ENCODE results near the gene MTMR2.
"Not testable (repeated sequence)": the region's sequence is repeated elsewhere in the genome, so short reads cannot be mapped to it uniquely, and the experiment has no call there.

Gene MTMR2

GRCh38 chr11:95892892-95893570, 30.9 kb downstream of the MTMR2 start:
- Mint-ChIP-seq H3K4me1 (peaks cover 12% of the 10 kb centered on the region), H3K27me3 (no peaks in the 10 kb centered on the region), H3K9me3 (no peaks in the 10 kb centered on the region), H3K36me3 (ENCODE audit: insufficient read depth) (peaks cover 4% of the 10 kb centered on the region), H3K4me3 (no peak overlapping the region), H3K27ac (ENCODE audit: low read depth) (no peak overlapping the region)
- ATAC-seq (replicated peaks; ENCODE audit: extremely low read depth, poor library complexity, severe bottlenecking) (no peak), DNase-seq (ENCODE audit: low spot score in 2 of 2) (no peak)

DNA sequence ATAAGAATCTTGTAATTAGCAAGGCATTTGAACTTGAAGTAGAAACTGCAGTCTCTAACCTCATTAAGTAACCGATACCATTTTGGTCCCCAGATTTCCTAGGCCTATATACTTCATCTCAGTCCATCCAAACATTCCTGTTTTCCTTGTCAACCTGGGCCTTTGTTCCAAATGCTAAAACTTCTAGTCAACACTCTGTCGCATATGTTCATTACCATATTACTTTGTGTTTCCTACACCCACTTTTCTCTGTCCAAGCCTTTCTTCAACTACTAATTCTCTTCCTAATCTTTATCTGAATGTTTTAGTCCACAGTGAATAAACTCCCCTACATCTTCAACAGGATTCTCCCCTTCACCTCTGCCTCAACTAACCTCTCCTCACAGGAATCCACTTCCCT, 31.4 kb downstream of the MTMR2 start:
- Mint-ChIP-seq H3K36me3 (ENCODE audit: insufficient read depth) (peaks cover 5% of the 10 kb centered on the region), H3K9me3 (no peaks in the 10 kb centered on the region), H3K27ac (ENCODE audit: low read depth) (no peak overlapping the region), H3K27me3 (no peaks in the 10 kb centered on the region), H3K4me1 (peaks cover 12% of the 10 kb centered on the region), H3K4me3 (no peak overlapping the region)
- no peak for DNase-seq (ENCODE audit: low spot score in 2 of 2)
- ATAC-seq (replicated peaks; ENCODE audit: extremely low read depth, poor library complexity, severe bottlenecking) = no peak

DNA sequence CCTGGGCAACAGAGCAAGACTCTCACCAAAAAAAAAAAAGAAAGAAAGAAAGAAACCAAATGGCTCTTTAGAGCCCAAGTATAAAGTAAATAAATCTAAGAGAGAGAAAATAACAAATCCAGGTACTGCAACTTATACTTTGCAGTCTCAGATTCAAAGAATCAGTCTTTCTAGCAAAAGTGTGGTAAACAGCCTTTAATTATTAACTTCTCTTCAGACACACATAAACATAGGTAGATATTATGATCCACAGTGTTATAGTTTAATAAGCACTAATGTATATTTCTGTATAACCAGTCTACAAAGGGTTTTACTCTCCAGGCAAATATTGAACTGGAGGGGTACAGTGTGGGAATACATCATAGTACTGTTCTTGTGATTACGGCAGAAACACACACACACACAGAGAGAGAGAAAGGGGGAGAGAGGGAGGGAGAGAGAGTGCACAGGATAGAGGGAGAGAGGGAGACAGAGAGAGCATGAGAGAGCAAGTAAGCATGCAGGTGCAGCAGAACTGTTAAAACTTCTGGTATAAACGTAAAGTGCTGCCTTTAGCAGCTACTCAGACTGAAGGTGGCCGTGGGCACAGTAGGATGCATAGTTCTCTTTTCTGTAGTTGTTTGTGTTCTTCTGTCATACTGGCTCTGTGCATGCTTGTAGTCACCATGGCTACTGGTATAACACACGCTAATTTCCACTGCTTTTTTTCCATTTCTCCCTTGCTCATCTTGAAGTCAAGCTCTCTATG, 32.3 kb downstream of the MTMR2 start:
- H3K27ac Mint-ChIP-seq (ENCODE audit: low read depth) = no peak overlapping the region
- H3K4me3 Mint-ChIP-seq = no peak overlapping the region
- H3K27me3 Mint-ChIP-seq = no peaks in the 10 kb centered on the region
- ATAC-seq (replicated peaks; ENCODE audit: extremely low read depth, poor library complexity, severe bottlenecking) = no peak
- H3K9me3 Mint-ChIP-seq = no peaks in the 10 kb centered on the region
- DNase-seq (ENCODE audit: low spot score in 2 of 2) = no peak
- H3K36me3 Mint-ChIP-seq (ENCODE audit: insufficient read depth) = peaks cover 12% of the 10 kb centered on the region
- H3K4me1 Mint-ChIP-seq = peaks cover 12% of the 10 kb centered on the region

DNA sequence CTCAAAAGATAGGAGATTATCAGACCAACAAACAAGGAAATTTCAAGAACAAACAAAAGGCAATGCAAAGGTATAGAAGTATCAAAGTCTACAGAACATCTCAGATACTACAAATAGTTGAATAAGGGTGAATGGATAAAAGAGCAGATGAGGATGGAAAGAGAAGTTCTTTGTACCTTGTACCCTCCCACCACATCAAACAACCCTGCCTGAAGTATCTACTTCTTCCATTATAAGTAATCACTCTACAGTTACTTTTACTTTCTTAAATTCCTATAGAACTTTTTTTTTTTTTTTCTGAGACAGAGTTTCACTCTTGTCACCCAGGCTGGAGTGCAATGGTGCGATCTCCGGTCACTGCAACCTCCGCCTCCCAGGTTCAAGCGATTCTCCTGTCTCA, 35.1 kb downstream of the MTMR2 start:
- ATAC-seq (replicated peaks; ENCODE audit: extremely low read depth, poor library complexity, severe bottlenecking) = no peak
- H3K27ac Mint-ChIP-seq (ENCODE audit: low read depth) = no peak overlapping the region
- H3K27me3 Mint-ChIP-seq = no peaks in the 10 kb centered on the region
- peaks cover 6% of the 10 kb centered on the region for H3K4me1 Mint-ChIP-seq
- H3K9me3 Mint-ChIP-seq = no peaks in the 10 kb centered on the region
- no peak for DNase-seq (ENCODE audit: low spot score in 2 of 2)
- peaks cover 14% of the 10 kb centered on the region for H3K36me3 Mint-ChIP-seq (ENCODE audit: insufficient read depth)
- no peak overlapping the region for H3K4me3 Mint-ChIP-seq

- Mint-ChIP-seq H3K4me1 (peaks cover 6% of the 10 kb centered on the region), H3K27me3 (no peaks in the 10 kb centered on the region), H3K36me3 (ENCODE audit: insufficient read depth) (peaks cover 14% of the 10 kb centered on the region), H3K27ac (ENCODE audit: low read depth) (no peak overlapping the region), H3K9me3 (no peaks in the 10 kb centered on the region), H3K4me3 (no peak overlapping the region)
- DNase-seq (ENCODE audit: low spot score in 2 of 2) (no peak), ATAC-seq (replicated peaks; ENCODE audit: extremely low read depth, poor library complexity, severe bottlenecking) (no peak)
Measured at GRCh38 chr11:95888439-95888838, 35.5 kb downstream of the MTMR2 start.

DNA sequence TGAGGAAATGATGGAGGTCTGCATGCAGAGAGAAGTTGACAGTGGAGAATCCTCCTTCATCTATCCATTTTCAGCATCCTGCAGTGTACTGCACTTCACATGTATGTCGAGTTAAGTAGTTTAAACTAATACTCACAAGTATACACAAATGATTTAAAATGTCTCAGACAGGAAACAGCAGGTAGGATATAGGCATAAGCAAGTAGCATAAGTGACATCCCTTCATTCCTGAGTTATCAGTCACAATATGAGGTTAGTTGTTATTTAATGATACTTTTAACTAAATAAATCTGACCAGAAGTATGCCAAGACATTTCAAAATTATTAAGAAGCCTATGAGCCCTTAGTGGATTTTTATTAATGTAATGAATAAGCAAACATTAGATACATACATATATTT, 37.4 kb downstream of the MTMR2 start:
- Mint-ChIP-seq H3K27me3 (no peaks in the 10 kb centered on the region), H3K9me3 (no peaks in the 10 kb centered on the region), H3K4me1 (peaks cover 6% of the 10 kb centered on the region), H3K36me3 (ENCODE audit: insufficient read depth) (peaks cover 15% of the 10 kb centered on the region), H3K27ac (ENCODE audit: low read depth) (no peak overlapping the region), H3K4me3 (no peak overlapping the region)
- no peak for ATAC-seq (replicated peaks; ENCODE audit: extremely low read depth, poor library complexity, severe bottlenecking)
- DNase-seq (ENCODE audit: low spot score in 2 of 2) = no peak

DNA sequence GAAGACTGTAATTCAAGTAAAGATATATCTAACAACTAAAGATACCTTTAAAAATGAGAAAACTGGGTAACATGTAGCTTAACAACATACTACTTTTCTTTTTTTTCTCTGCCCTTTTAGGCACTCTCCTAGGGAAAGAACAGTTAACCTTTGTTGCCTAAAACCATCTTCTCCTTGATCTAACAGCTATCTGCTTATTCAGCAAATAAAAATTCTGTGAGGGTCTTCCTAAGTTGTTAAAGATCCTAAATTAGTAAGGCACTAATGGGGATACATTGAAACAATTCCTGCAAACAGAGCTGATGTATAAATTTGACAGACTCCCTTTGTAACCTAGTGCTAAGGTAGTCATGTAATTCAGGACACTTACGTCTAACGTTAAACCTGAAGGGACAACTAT, 39.1 kb downstream of the MTMR2 start:
- H3K4me3 Mint-ChIP-seq = no peak overlapping the region

DNA sequence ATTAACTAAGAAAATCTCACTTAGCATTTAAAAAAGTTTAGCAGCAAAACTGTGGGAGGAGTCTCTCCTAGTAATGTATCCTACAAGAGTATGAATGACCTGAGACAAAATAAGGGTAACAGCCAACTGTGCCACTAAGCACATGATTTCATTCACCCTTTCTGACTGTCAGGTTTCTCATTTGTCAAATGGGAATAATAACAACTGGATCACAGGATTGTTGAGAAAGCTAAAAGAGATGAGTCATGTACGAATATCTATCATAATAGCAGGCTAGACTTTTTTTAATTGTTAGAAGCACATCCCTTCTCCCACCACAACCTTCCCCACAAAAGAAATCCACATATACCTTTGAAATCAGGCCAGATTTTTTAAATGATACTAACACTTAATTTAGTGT, 39.5 kb downstream of the MTMR2 start:
- Mint-ChIP-seq H3K27me3 (no peaks in the 10 kb centered on the region), H3K36me3 (ENCODE audit: insufficient read depth) (peaks cover 15% of the 10 kb centered on the region), H3K4me3 (no peak overlapping the region), H3K27ac (ENCODE audit: low read depth) (no peak overlapping the region), H3K9me3 (no peaks in the 10 kb centered on the region), H3K4me1 (peaks cover 6% of the 10 kb centered on the region)
- ATAC-seq (replicated peaks; ENCODE audit: extremely low read depth, poor library complexity, severe bottlenecking) = no peak
- DNase-seq (ENCODE audit: low spot score in 2 of 2) = no peak

More for the DNA sequence above, 39.1 kb downstream of the MTMR2 start:
- DNase-seq (ENCODE audit: low spot score in 2 of 2) (no peak), ATAC-seq (replicated peaks; ENCODE audit: extremely low read depth, poor library complexity, severe bottlenecking) (no peak)
- H3K36me3 Mint-ChIP-seq (ENCODE audit: insufficient read depth) = peaks cover 15% of the 10 kb centered on the region
- no peaks in the 10 kb centered on the region for H3K9me3 Mint-ChIP-seq
- H3K27me3 Mint-ChIP-seq = no peaks in the 10 kb centered on the region
- H3K27ac Mint-ChIP-seq (ENCODE audit: low read depth) = no peak overlapping the region
- H3K4me1 Mint-ChIP-seq = peaks cover 6% of the 10 kb centered on the region

DNA sequence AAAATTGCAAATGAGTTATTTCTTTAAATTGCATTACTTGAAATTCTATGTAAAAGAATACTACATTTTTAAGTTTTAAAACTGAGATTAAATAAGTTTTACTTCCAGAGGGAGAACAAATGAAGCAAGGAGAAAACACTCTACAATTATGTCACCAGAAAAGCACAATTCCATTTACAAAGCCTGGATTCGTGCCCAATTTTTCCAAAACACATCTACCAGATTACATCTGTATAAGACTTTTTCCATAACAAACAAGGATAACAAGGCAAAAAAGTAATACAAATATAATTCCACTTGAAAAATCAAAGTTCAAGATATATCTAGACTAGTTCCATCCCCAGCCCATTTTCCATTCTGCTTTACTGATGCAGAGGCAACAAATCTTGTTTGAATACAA, 40.5 kb downstream of the MTMR2 start:
- ATAC-seq (replicated peaks; ENCODE audit: extremely low read depth, poor library complexity, severe bottlenecking) (no peak), DNase-seq (ENCODE audit: low spot score in 2 of 2) (no peak)
- Mint-ChIP-seq H3K36me3 (ENCODE audit: insufficient read depth) (peaks cover 13% of the 10 kb centered on the region), H3K4me1 (peaks cover 1% of the 10 kb centered on the region), H3K9me3 (no peaks in the 10 kb centered on the region), H3K27ac (ENCODE audit: low read depth) (no peak overlapping the region), H3K4me3 (no peak overlapping the region), H3K27me3 (no peaks in the 10 kb centered on the region)

DNA sequence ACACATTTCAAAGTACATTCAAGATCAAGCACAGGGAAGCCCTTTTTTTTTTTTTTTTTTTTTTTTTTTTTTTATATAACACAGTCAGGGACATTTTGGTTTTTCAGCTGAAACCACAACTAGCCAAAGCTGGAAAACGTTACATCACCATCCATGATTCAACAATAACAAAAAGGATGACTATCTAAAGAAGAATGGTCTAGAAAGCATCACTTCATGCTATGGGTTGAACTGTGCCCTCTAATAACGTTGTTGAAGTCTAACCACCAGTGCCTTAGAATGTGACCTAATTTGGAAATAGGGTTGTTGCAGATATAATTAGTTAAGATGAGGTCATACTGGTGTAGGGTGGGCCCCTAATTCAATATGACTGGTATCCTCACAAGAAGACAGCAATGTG, 46.6 kb downstream of the MTMR2 start:
- DNase-seq (ENCODE audit: low spot score in 2 of 2) (no peak), ATAC-seq (replicated peaks; ENCODE audit: extremely low read depth, poor library complexity, severe bottlenecking) (no peak)
- H3K9me3 Mint-ChIP-seq = no peaks in the 10 kb centered on the region
- no peak overlapping the region for H3K4me3 Mint-ChIP-seq
- H3K4me1 Mint-ChIP-seq = no peaks in the 10 kb centered on the region
- peaks cover 3% of the 10 kb centered on the region for H3K36me3 Mint-ChIP-seq (ENCODE audit: insufficient read depth)
- no peak overlapping the region for H3K27ac Mint-ChIP-seq (ENCODE audit: low read depth)
- no peaks in the 10 kb centered on the region for H3K27me3 Mint-ChIP-seq

GRCh38 chr11:95870877-95871276, 53.0 kb downstream of the MTMR2 start:
- H3K36me3 Mint-ChIP-seq (ENCODE audit: insufficient read depth); DNase-seq (ENCODE audit: low spot score in 2 of 2); H3K9me3 Mint-ChIP-seq; H3K4me3 Mint-ChIP-seq; ATAC-seq (replicated peaks; ENCODE audit: extremely low read depth, poor library complexity, severe bottlenecking); H3K27ac Mint-ChIP-seq (ENCODE audit: low read depth); H3K27me3 Mint-ChIP-seq; H3K4me1 Mint-ChIP-seq: not testable (repeated sequence)

GRCh38 chr11:95867105-95867504, 56.8 kb downstream of the MTMR2 start:
- H3K4me1 Mint-ChIP-seq = no peaks in the 10 kb centered on the region
- no peaks in the 10 kb centered on the region for H3K9me3 Mint-ChIP-seq
- H3K27me3 Mint-ChIP-seq = no peaks in the 10 kb centered on the region
- DNase-seq (ENCODE audit: low spot score in 2 of 2) (no peak), ATAC-seq (replicated peaks; ENCODE audit: extremely low read depth, poor library complexity, severe bottlenecking) (no peak)
- peaks cover 5% of the 10 kb centered on the region for H3K36me3 Mint-ChIP-seq (ENCODE audit: insufficient read depth)
- no peak overlapping the region for H3K4me3 Mint-ChIP-seq
- H3K27ac Mint-ChIP-seq (ENCODE audit: low read depth) = no peak overlapping the region

DNA sequence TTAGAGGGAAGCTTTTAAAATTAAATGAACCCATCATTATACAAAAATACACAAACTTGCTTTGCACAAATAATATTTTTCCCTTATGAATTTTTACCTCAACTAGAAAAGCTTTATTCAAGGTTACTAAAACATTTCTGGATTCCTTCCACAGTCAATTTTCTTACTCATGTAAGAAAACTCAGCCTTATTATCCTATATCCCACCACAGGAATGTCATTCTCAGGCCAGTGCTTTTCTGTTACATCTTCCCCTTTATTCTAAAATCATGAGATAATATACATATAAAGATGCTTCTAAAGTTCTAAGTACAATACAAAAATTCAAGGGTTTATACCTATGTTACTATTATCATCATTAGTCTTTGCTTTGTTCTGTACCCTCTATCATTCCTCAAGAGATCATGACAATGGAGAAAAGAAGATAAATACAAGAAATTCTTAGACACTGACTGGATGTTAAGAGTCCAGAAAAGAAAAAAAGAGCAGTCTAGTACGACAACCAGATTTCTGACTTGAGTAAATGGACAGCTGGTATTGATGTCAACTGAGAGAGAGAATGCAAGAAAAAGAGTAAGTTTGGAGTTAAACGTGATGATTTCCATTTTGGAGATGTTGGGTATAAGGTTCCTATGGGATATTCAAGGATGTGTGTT, 60.3 kb downstream of the MTMR2 start:
- Mint-ChIP-seq H3K4me1 (no peaks in the 10 kb centered on the region), H3K4me3 (no peak overlapping the region), H3K9me3 (no peaks in the 10 kb centered on the region), H3K27me3 (no peaks in the 10 kb centered on the region), H3K27ac (ENCODE audit: low read depth) (no peak overlapping the region), H3K36me3 (ENCODE audit: insufficient read depth) (peaks cover 8% of the 10 kb centered on the region)
- DNase-seq (ENCODE audit: low spot score in 2 of 2) (no peak), ATAC-seq (replicated peaks; ENCODE audit: extremely low read depth, poor library complexity, severe bottlenecking) (no peak)
